Mucosa of gallbladder (tissue), 1 donor: ENCODE measurements around the gene SRPRA. TPM values are rescaled to one million over a fixed set of nuclear protein-coding genes. Genes with fewer than 3 reads are reported as not detected.
A peak's percentile ranks its signal among the peaks of the same experiment; 100 is the strongest.
"Not testable (repeated sequence)": the region's sequence is repeated elsewhere in the genome, so short reads cannot be mapped to it uniquely, and the experiment has no call there.

Experiments
- DNase-seq: peaks from one replicate; pipeline ENCODE4 v3.0.0-alpha.2; 2020; ENCODE audit warnings: low spot score
- total RNA-seq: library from RNA; stranded (reverse); gene quantifications from one replicate; pipeline ENCODE4 v1.2.1, GENCODE V29; 2021
- donor health status: DM: no; HTN: no; CAD: no.

Gene SRPRA, protein sequence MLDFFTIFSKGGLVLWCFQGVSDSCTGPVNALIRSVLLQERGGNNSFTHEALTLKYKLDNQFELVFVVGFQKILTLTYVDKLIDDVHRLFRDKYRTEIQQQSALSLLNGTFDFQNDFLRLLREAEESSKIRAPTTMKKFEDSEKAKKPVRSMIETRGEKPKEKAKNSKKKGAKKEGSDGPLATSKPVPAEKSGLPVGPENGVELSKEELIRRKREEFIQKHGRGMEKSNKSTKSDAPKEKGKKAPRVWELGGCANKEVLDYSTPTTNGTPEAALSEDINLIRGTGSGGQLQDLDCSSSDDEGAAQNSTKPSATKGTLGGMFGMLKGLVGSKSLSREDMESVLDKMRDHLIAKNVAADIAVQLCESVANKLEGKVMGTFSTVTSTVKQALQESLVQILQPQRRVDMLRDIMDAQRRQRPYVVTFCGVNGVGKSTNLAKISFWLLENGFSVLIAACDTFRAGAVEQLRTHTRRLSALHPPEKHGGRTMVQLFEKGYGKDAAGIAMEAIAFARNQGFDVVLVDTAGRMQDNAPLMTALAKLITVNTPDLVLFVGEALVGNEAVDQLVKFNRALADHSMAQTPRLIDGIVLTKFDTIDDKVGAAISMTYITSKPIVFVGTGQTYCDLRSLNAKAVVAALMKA
- total RNA-seq = 138 TPM

DNA sequence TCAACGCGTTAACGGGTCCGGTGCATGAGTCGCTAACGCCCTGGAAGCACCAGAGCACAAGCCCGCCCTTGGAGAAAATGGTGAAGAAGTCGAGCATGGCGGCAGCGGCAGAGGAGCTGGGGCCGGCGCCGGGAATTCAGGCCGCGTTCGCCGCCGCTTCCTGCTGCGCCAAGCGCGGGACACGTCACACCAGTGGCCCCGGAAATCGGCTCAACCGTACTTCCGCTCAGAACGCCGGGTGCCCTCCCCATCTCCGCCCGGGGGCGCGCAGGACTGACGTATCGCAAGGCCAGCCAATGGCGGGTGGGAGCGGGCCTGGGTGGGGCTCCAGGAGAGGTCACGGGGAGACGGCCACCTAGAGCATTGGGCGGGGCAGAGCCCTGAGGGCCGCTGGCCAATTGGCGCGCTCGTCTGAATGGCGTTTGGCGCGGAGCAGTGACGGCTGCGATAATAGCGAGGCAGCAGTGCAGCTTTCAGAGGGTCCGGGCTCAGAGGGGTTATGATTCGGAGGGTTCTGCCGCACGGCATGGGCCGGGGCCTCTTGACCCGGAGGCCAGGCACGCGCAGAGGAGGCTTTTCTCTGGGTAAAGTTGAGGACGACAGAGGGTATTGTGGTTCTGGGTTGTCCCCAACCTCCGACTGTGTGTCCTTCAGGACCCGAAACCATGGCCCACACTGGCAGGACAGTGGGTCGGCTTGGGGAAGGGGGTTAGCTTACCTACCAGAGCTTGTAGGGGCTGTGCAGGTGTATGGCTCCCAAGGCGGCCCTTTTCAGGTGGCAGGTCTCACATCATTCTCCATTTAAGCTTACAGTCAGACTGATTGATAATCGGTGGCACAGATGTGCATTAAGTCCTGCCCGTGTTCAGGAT, at the start of gene SRPRA, which contains the start of gene FOXRED1:
TSS of gene SRPRA (minus strand) at position 188 of the 872 bp plus-strand sequence. CDS start at position 97, 91 bp downstream.
TSS of gene FOXRED1 (plus strand) at position 447 of the 872 bp plus-strand sequence. CDS start at position 500, 53 bp downstream.
- DNase-seq = peak; percentile 99

GRCh38 chr11:126317756-126318573, 49.3 kb upstream of the SRPRA start:
- peak; percentile 63 for DNase-seq

DNA sequence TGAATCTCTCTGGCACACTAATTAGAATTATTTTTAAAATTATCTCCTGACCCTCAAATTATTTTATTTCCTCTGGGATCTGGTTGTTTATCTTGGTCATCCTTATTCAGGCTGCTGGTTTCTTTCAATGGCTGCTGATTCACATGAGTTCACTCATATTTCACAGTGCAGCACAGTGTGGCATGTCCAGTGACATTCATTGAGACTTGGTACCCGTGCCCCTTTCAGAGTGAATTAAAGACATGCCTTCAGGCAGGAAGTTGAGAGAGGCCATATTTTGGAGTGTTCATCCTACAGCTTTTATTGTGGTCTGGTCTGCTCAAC, 48.7 kb upstream of the SRPRA start:
- no peak for DNase-seq

GRCh38 chr11:126313826-126314225, 45.1 kb upstream of the SRPRA start:
- no peak for DNase-seq

GRCh38 chr11:126312961-126313360, 44.3 kb upstream of the SRPRA start:
- no peak for DNase-seq

DNA sequence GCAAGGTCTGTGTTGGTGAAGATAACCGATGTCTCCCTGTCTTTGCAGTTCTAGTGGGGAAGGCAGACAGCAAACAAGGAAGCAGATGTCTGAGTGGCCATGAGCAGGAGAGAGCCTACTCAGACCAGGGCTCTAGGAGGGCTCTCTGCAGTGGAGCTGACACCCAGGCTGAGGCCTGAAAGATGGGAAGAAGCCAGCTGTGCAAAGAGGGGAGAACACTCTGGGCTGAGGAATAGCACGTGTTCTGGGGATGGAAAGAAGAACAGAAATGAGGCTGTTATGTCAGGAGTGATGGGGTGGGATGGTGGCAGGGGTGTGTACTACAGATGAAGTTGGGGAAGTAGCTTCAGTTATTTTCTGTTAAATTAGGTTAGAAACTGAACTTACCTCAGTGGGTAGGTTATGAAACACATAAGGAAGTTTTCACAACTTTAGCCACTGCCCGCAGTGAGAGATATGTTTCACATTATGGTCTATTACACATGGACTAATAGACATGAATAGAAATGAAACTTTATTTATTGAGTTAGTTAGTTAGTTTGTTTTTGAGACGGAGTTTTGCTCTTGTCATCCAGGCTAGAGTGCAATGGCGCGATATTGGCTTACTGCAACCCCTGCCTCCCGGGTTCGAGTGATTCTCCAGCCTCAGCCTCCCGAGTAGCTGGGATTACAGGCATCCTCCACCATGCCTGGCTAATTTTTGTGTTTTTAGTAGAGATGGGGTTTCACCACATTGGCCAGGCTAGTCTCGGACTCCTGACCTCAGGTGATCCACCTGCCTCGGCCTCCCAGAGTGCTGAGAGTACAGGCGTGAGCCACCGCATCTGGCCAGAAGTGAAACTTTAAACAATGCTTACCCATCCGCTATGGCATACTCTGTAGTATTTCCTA, 43.0 kb upstream of the SRPRA start:
- no peak for DNase-seq

- DNase-seq = no peak
These were observed 42.3 kb upstream of the SRPRA start for GRCh38 chr11:126310992-126311310.

- peak; percentile 71 for DNase-seq
These were observed 41.7 kb upstream of the SRPRA start for GRCh38 chr11:126310200-126310991.

DNA sequence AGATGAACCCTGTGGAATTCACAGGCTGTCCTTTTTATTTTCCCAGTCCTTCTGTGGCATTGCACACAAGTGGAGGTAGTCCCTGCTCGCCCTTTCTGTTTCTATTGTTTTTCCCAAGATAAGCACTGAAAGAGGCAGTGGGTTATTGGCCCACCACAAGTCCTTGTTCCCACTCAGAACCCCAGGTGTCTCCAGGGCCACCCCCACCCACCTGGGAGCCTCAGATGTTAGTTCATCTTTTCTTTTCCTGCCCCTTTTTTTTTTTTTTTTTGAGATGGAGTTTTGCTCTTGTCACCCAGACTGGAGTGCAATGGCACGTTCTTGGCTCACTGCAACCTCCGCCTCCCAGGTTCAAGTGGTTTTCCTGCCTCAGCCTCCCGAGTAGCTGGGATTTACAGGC, 40.1 kb upstream of the SRPRA start:
- DNase-seq = not testable (repeated sequence)

DNA sequence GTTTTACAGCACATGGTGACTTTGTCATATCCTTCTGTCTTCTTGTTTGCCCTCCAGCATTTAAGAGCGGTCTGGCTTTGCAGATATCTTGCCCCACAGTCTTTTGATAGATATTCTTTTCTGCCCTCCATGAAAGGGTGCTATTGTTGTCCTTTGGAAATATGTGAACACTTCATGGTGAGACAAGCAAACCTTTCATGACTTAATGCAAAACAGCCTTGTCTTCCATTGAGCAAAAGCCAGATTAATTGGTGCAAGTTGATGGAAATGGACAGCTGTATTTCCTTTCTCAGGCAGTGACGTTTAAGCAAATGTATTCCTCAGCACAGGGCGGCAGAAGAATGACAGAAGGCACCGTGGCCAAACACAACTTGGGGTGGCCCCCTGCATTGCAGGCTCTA, 39.6 kb upstream of the SRPRA start:
- no peak for DNase-seq

GRCh38 chr11:126307706-126308105, 39.0 kb upstream of the SRPRA start:
- no peak for DNase-seq

- DNase-seq = no peak
These were observed 37.0 kb upstream of the SRPRA start for GRCh38 chr11:126305699-126306098.

DNA sequence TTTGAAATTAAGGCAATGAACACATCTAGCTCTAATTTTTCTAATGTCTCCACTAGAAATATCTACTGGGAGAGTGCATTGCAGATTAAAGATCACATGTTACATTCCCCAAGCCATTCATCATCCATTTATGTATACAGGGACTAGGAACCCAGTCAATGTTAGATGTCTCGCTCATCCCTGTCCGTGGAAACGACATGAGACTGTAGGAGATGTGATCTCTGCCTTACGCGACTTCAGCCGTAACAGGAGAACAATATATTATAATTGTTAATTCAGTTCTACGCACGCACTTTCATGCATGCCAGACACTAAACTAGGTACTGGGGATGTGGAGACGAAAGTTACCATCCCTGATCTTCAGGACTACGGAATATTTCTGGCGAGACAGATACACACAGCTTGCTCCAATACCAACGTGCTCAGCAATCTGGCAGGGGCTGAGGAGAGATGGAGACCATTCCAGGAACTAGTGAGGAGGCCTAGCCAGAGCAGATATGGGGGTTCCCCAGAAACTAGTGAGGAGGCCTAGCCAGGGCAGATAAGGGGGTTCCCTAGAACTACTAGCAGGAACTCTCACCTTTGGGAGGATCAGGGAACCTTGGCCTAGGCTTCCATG, 35.9 kb upstream of the SRPRA start:
- no peak for DNase-seq

DNA sequence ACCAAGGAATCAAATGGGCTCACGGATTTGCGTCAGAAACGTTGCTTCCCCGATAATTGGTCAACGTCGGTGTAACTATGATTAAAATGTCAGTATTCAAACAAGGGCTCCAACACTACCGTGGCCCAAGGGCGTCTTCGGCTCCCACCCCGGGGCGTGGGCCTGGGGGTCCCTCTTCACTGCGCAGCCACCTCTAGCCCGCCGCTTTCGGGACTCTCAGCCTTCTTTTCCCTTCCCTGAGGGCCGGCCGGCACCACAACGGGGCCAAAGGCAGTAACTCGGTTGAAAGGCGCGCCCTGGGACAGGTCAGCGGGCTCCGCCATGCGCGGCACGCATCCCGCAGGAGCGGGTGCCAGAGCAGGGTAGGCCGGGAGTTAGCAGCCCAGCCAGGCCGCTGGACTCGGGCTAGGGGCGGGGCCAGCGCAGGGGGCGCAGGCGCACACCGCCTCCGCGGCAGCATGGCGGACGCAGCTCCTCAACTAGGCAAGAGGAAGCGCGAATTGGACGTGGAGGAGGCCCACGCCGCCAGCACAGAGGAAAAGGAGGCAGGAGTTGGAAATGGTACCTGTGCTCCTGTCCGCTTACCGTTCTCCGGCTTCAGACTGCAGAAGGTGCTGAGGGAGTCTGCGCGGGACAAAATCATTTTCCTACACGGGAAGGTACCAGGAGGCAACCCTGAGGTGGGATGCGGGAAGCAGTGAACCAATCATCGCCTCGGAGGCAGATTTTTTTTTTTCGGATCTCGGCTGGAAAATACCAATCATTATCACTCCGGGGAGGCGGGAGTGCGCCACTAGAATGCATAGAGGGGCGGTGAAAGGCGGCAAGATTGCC, 35.1 kb upstream of the SRPRA start, which contains the start of gene DCPS:
TSS of gene DCPS (plus strand) at position 438 of the 834 bp plus-strand sequence. CDS start at position 459, 21 bp downstream.
- DNase-seq = peak; percentile 91

- no peak for DNase-seq
These were observed 28.3 kb upstream of the SRPRA start for GRCh38 chr11:126297004-126297403.

GRCh38 chr11:126293726-126294125, 25.0 kb upstream of the SRPRA start:
- DNase-seq = no peak

- DNase-seq = peak; percentile 35
These were observed 22.2 kb upstream of the SRPRA start for GRCh38 chr11:126290887-126291286.

- no peak for DNase-seq
These were observed 19.5 kb upstream of the SRPRA start for GRCh38 chr11:126288237-126288636.
